ENCODE results near the gene RGN.
"Not testable (repeated sequence)": the region's sequence is repeated elsewhere in the genome, so short reads cannot be mapped to it uniquely, and the experiment has no call there.

The RGN gene

DNA sequence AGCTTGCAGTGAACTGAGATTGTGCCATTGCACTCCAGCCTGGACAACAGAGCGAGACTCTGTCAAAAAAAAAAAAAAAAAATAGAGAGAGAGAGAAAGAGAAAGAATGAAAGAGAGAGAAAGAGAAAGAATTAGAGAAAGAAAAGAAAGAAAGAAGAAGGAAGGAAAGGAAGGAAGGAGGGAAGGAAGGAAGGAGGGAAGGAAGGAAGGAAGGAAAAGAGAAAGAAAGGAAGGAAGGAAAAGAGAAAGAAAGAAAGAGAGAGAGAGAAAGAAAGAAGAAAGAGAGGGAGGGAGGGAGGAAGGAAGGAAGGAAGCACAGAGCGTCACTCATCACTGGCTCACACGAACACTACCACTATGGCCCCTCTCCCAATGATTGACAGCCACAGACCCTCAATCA lies 46.2 kb downstream of the RGN start:
- not testable (repeated sequence) for DNase-seq (ENCODE audit: low spot score)

DNA sequence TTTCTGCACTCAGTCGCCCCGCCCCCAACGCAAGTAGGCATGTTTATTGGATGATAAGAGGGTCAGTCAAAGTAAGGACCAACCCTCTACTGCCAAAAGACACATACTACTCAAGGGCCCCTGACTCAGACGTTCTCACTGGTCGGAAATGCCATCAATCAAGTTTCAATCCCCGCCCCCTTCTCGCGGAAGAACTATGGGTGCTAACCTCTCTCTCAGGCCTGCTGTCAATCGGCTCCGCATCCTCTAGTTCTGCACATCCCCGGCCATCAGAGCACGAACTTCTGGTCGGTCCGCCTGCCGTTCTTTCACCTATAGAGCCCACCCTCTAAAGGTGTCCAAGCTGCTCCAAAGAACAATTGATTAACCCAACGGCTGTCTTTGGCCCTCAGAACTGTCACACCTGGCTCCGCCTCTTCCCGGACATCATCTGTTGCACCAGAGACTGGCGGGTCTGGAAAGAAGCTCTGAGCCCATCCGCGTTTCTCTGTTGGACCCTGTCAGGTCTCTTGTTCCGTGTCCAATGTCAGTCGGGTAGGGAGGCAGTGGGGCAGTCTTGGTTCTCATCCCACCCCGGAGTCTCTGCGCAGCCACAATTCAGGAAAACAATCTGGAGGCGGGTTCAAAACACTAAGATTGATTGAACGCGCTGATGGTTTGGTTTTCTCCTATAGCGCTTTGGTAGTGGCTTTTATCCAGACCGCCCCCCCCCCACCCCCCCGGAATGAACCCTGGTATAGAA lies 51.1 kb downstream of the RGN start:
- peak; percentile 90 for DNase-seq (ENCODE audit: low spot score)

DNA sequence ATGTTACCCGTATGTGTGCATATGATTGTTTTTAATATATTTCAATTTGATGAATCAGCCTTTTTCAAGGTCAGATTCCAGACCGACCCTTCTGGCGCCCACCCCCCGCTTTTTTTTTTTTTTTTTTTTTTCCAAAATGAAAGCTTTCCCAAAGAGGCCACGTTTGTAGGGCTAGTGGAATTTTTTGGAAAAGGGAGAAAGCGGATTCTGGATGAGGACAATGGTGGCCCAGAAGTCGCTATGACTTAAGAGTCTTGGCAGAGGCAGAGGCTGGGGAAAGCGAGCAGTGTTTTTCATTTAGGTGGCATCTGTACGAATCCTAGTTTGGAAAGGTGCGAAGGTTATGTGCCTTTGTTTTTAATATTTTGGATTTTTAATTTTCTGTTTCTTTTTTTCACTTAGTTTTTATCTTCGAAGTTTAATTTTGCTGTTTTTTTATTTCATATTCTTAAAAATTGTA lies 51.7 kb downstream of the RGN start:
- no peak for DNase-seq (ENCODE audit: low spot score)

DNA sequence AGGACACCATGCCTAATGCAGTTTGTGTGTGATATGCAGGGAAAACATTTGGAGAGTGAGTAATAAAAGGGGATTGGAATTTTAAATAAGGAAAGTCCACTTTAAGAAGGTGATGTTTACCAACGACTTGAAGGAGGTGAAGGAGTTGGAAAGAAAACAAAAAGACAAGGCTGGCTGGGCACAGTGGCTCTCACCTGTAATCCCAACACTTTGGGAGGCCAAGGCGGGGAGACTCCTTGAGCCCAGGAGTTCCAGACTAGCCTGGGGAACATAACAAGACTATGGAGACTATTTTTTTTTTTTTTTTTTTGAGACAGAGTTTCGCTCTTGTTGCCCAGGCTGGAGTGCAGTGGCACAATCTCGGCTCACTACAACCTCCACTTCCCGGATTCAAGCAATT lies 55.2 kb downstream of the RGN start:
- no peak for DNase-seq (ENCODE audit: low spot score)

DNA sequence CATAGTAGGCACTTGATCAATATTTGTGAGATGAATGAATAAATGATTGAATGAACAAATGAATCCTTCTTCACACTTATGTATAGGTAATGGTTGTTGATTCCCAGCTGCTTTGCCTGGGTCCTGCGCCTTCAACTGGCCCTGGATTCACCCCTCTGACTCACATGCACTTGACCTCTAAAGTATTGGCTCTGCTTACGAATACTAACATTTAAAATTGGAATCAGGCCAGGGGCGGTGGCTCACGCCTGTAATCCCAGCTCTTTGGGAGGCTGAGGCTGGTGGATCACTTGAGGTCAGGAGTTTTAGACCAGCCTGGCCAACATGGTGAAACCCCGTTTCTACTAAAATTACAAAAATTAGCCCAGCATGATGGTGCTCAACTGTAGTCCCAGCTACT lies 57.4 kb downstream of the RGN start:
- not testable (repeated sequence) for DNase-seq (ENCODE audit: low spot score)

DNA sequence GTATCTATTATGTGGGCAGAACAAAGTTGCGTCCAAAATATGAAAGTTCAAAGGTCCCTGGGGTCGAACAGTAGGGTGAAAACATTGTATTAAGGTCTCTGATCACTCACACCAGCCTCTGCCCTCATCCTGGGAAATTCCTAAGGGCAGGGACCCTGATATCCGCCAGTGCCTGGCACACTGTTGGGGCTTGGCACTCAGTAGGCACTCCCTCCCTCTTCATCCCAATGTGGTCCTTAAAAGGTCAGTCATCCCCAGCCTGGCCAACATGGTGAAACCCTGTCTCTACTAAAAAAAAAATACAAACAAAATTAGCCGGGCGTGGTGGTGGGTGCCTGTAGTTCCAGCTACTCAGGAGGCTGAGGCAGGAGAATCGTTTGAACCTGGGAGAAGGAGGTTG lies 59.9 kb downstream of the RGN start:
- DNase-seq (ENCODE audit: low spot score), result no peak

Data from activated CD4-positive, alpha-beta T cell treated with anti-CD3 and anti-CD28 coated beads, Interleukin-2, Interleukin-4, amounts not matched to agents 100 ng/mL and 50 ng/mL, durations not matched to agents 16 hours and 8 hours (primary cell).